AG10803 (cell line): ENCODE measurements around the gene DGKD.

Experiments
- DNase-seq: peaks from one replicate; pipeline ENCODE4 v3.0.0; 2010; ENCODE audit warnings: low read depth
- H3K4me3 ChIP-seq: 2 replicates; pipeline ENCODE4 v1.5.1; 2011; ENCODE audit warnings: mild to moderate bottlenecking, low read length, control low read depth
- CTCF ChIP-seq: conservative IDR thresholded peaks from 2 replicates; pipeline ENCODE4 v1.5.1; 2011; ENCODE audit warnings: mild to moderate bottlenecking, low read length, control low read depth, inconsistent platforms

DGKD gene

GRCh38 chr2:233399306-233400225, 45.3 kb downstream of the DGKD start:
- no peak overlapping the region for H3K4me3 ChIP-seq
- DNase-seq, result no peak
- TF ChIP-seq CTCF, result no peak

GRCh38 chr2:233400341-233400740, 46.0 kb downstream of the DGKD start:
- no peak for DNase-seq
- no peak for TF ChIP-seq CTCF
- H3K4me3 ChIP-seq, result no peak overlapping the region

GRCh38 chr2:233400961-233401360, 46.7 kb downstream of the DGKD start:
- H3K4me3 ChIP-seq, result no peak overlapping the region
- no peak for TF ChIP-seq CTCF
- DNase-seq, result no peak

GRCh38 chr2:233402346-233402745, 48.1 kb downstream of the DGKD start:
- DNase-seq, result no peak
- no peak for TF ChIP-seq CTCF
- H3K4me3 ChIP-seq, result no peak overlapping the region

- no peak for TF ChIP-seq CTCF
- no peak overlapping the region for H3K4me3 ChIP-seq
- no peak for DNase-seq
These were observed 48.5 kb downstream of the DGKD start for GRCh38 chr2:233402789-233403188.

GRCh38 chr2:233404222-233404621, 49.9 kb downstream of the DGKD start:
- peak; percentile 62 for TF ChIP-seq CTCF
- DNase-seq, result no peak
- no peak overlapping the region for H3K4me3 ChIP-seq

GRCh38 chr2:233406865-233407264, 52.6 kb downstream of the DGKD start:
- no peak for DNase-seq
- TF ChIP-seq CTCF, result no peak

More at GRCh38 chr2:233406865-233407264, 52.6 kb downstream of the DGKD start:
- H3K4me3 ChIP-seq, result no peak overlapping the region
